ENCODE measurements around the gene NPAS3. TPM values are rescaled to one million over a fixed set of nuclear protein-coding genes. Genes with fewer than 3 reads are reported as not detected.

NPAS3 gene
- total and polyA plus RNA-seq, 10 donors = 0.13 to 9.5 (median 2.9) TPM

GRCh38 chr14:32934073-32934880, 4.4 kb upstream of the NPAS3 start:
- no peak for DNase-seq
- peak overlapping the region in 1 of 8 donors; percentile 28 for H3K27ac ChIP-seq
- H3K36me3 ChIP-seq = no peaks in the 10 kb centered on the region
- H3K4me1 ChIP-seq = peaks cover 3 to 40% (median 23%) of the 10 kb centered on the region in 6 donors
- WGBS, 5 donors = 1 to 5% (median 2%) methylated on average over 24 to 71 of the region's 72 CpGs
- peak overlapping the region; percentile 21 to 69 (median 38) for H3K4me3 ChIP-seq
- no peaks in the 10 kb centered on the region for H3K9me3 ChIP-seq
- intact Hi-C loops (cut with DNase I; ENCODE audit: low total_unique reads) = no loop called here
- peak in 1 of 11 experiments; percentile 3 for TF ChIP-seq CTCF (IDR thresholded peaks at IDR 0.05 in 8 of 11, conservative IDR thresholded peaks at IDR 0.05 in 3 of 11)
- no peak for TF ChIP-seq POLR2A (IDR thresholded peaks at IDR 0.05)
- peak in 1 of 3 donors; percentile 30 for TF ChIP-seq POLR2AphosphoS5 (IDR thresholded peaks at IDR 0.05)
- H3K27me3 ChIP-seq (replicated peaks in 1 of 7) = peaks cover 3 to 81% (median 30%) of the 10 kb centered on the region in 7 donors

GRCh38 chr14:32934881-32935633, 3.6 kb upstream of the NPAS3 start:
- Histone ChIP-seq H3K27ac (no peak overlapping the region), H3K4me1 (peaks cover 3 to 46% (median 26%) of the 10 kb centered on the region in 6 donors), H3K4me3 (peak overlapping the region in 6 of 8 donors; percentile 17 to 69 (median 42)), H3K27me3 (replicated peaks in 1 of 7) (peaks cover 3 to 89% (median 30%) of the 10 kb centered on the region in 7 donors), H3K9me3 (no peaks in the 10 kb centered on the region), H3K36me3 (no peaks in the 10 kb centered on the region)
- TF ChIP-seq POLR2AphosphoS5 (IDR thresholded peaks at IDR 0.05) (no peak), POLR2A (IDR thresholded peaks at IDR 0.05) (no peak), CTCF (IDR thresholded peaks at IDR 0.05 in 8 of 11, conservative IDR thresholded peaks at IDR 0.05 in 3 of 11) (no peak)
- intact Hi-C loops (cut with DNase I; ENCODE audit: low total_unique reads) = no loop called here
- WGBS, 5 donors = 4 to 10% (median 7%) methylated on average over 22 to 42 of the region's 42 CpGs
- DNase-seq = no peak

- Histone ChIP-seq H3K36me3 (no peaks in the 10 kb centered on the region), H3K27ac (peak overlapping the region; percentile 62 to 87 (median 86)), H3K27me3 (replicated peaks in 1 of 7) (peaks cover 3 to 68% (median 17%) of the 10 kb centered on the region in 7 donors), H3K4me3 (peak overlapping the region; percentile 22 to 71 (median 44)), H3K4me1 (peaks cover 0 to 35% (median 13%) of the 10 kb centered on the region in 6 donors), H3K9me3 (no peaks in the 10 kb centered on the region)
- intact Hi-C loops (cut with DNase I; ENCODE audit: low total_unique reads) = no loop called here
- WGBS, 5 donors = 0 to 1% (median 1%) methylated on average over 62 to 80 of the region's 80 CpGs
- no peak for TF ChIP-seq POLR2A (IDR thresholded peaks at IDR 0.05)
- peak in 2 of 3 donors; percentile 75 to 76 for TF ChIP-seq POLR2AphosphoS5 (IDR thresholded peaks at IDR 0.05)
- DNase-seq = peak; percentile 83
These were observed 781 bp downstream of the NPAS3 start for GRCh38 chr14:32939254-32940065.

- 3 to 9% (median 7%) methylated on average over 13 of the region's 13 CpGs for WGBS, 5 donors
- H3K4me3 ChIP-seq = peak overlapping the region; percentile 22 to 71 (median 44)
- peak overlapping the region; percentile 62 to 87 (median 86) for H3K27ac ChIP-seq
- peaks cover 0 to 31% (median 10%) of the 10 kb centered on the region in 6 donors for H3K4me1 ChIP-seq
- no peaks in the 10 kb centered on the region for H3K9me3 ChIP-seq
- TF ChIP-seq POLR2AphosphoS5 (IDR thresholded peaks at IDR 0.05) (no peak), POLR2A (IDR thresholded peaks at IDR 0.05) (no peak), CTCF (IDR thresholded peaks at IDR 0.05 in 8 of 11, conservative IDR thresholded peaks at IDR 0.05 in 3 of 11) (no peak)
- no peaks in the 10 kb centered on the region for H3K36me3 ChIP-seq
- intact Hi-C loops (cut with DNase I; ENCODE audit: low total_unique reads) = no loop called here
- DNase-seq = no peak
- H3K27me3 ChIP-seq (replicated peaks in 1 of 7) = peaks cover 3 to 61% (median 13%) of the 10 kb centered on the region in 7 donors
These were observed 1.5 kb downstream of the NPAS3 start for GRCh38 chr14:32940066-32940651.
